Osteoblast (primary cell): Measurements from ENCODE around the gene ZBTB7C. TPM values are rescaled to one million over a fixed set of nuclear protein-coding genes. Genes with fewer than 3 reads are reported as not detected.

Source experiments
- DNase-seq: peaks from one replicate; pipeline ENCODE4 v3.0.0; 2011; ENCODE audit warnings: low spot score, mixed read lengths; ENCODE audit not compliant: insufficient read length; ENCODE audit errors: missing footprints
- H2AFZ ChIP-seq: 2 replicates; pipeline ENCODE4 v1.6.0; 2011; ENCODE audit warnings: mild to moderate bottlenecking, low read length
- H3K27ac ChIP-seq: 2 replicates; pipeline ENCODE4 v1.5.1; 2011; ENCODE audit warnings: mild to moderate bottlenecking, low read depth, low read length, moderate library complexity
- H3K27me3 ChIP-seq: 2 replicates; pipeline ENCODE4 v1.6.0; 2012; ENCODE audit warnings: mild to moderate bottlenecking, control low read depth, inconsistent platforms, low read length, moderate library complexity; ENCODE audit not compliant: insufficient read depth
- H3K36me3 ChIP-seq: 2 replicates; pipeline ENCODE4 v1.5.1; 2011; ENCODE audit warnings: mild to moderate bottlenecking, low read length, control low read depth, moderate library complexity; ENCODE audit not compliant: insufficient read depth
- H3K4me1 ChIP-seq: 2 replicates; pipeline ENCODE4 v1.5.1; 2011; ENCODE audit warnings: mild to moderate bottlenecking, low read length, control low read depth, moderate library complexity; ENCODE audit not compliant: insufficient read depth
- H3K4me2 ChIP-seq: 2 replicates; pipeline ENCODE4 v1.6.0; 2011; ENCODE audit warnings: mild to moderate bottlenecking, low read length; ENCODE audit not compliant: insufficient read depth
- H3K4me3 ChIP-seq: fragments of 200-600 bp; sonication (generic); 3 replicates; pipeline ENCODE4 v1.5.1; 2012; ENCODE audit warnings: mild to moderate bottlenecking, low read length, inconsistent platforms; ENCODE audit not compliant: insufficient read depth
- H3K79me2 ChIP-seq: 2 replicates; pipeline ENCODE4 v1.6.0; 2012; ENCODE audit warnings: mild to moderate bottlenecking, low read length, control low read depth, inconsistent platforms; ENCODE audit not compliant: insufficient read depth
- H3K9me3 ChIP-seq: 2 replicates; pipeline ENCODE4 v1.5.1; 2011; ENCODE audit warnings: low read depth, low read length, control low read depth
- H4K20me1 ChIP-seq: 2 replicates; pipeline ENCODE4 v1.6.0; 2012; ENCODE audit warnings: mild to moderate bottlenecking, low read length, control low read depth; ENCODE audit not compliant: insufficient read depth
- total RNA-seq: library from RNA; depleted of rRNA; stranded (reverse); fragments of >200 nt; gene quantifications from 2 replicates; pipeline ENCODE4 v1.2.3, GENCODE V29; 2012
- TF ChIP-seq, protein P1 (sequence below): IDR thresholded peaks from 2 replicates; pipeline ENCODE4 v1.5.1; 2011; ENCODE audit warnings: mild to moderate bottlenecking, low read depth, low read length, moderate library complexity; ENCODE audit errors: extremely low read depth

Gene ZBTB7C
- total RNA-seq, 1 donor, result 0.36 TPM

DNA sequence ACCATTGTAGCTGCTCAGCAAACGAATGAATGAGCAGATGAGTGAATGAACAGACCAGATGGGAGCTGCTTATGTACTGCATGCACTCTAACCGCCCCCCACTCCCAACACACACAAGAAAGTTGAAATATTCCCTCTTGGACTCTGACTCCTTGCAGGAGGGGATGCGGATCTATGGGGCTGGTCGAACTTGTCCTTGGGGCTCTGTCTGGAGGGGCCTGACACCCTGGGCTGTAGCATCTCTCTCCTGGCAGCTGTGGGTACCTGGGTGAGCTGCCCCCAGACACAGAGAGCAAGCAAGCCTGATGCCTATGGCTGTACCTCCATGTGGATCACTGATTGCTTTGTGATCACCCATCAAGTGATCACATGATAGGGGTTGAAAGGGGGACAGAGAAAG, 286.4 kb downstream of the ZBTB7C start:
- Histone ChIP-seq H2AFZ (no peak overlapping the region), H4K20me1 (no peaks in the 10 kb centered on the region), H3K27me3 (peaks cover 6% of the 10 kb centered on the region), H3K36me3 (no peaks in the 10 kb centered on the region), H3K9me3 (no peaks in the 10 kb centered on the region), H3K4me2 (no peak overlapping the region), H3K79me2 (no peaks in the 10 kb centered on the region), H3K4me1 (no peaks in the 10 kb centered on the region), H3K27ac (no peak overlapping the region), H3K4me3 (no peak overlapping the region)
- DNase-seq, result no peak
- TF ChIP-seq, protein P1, sequence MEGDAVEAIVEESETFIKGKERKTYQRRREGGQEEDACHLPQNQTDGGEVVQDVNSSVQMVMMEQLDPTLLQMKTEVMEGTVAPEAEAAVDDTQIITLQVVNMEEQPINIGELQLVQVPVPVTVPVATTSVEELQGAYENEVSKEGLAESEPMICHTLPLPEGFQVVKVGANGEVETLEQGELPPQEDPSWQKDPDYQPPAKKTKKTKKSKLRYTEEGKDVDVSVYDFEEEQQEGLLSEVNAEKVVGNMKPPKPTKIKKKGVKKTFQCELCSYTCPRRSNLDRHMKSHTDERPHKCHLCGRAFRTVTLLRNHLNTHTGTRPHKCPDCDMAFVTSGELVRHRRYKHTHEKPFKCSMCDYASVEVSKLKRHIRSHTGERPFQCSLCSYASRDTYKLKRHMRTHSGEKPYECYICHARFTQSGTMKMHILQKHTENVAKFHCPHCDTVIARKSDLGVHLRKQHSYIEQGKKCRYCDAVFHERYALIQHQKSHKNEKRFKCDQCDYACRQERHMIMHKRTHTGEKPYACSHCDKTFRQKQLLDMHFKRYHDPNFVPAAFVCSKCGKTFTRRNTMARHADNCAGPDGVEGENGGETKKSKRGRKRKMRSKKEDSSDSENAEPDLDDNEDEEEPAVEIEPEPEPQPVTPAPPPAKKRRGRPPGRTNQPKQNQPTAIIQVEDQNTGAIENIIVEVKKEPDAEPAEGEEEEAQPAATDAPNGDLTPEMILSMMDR, result no peak

DNA sequence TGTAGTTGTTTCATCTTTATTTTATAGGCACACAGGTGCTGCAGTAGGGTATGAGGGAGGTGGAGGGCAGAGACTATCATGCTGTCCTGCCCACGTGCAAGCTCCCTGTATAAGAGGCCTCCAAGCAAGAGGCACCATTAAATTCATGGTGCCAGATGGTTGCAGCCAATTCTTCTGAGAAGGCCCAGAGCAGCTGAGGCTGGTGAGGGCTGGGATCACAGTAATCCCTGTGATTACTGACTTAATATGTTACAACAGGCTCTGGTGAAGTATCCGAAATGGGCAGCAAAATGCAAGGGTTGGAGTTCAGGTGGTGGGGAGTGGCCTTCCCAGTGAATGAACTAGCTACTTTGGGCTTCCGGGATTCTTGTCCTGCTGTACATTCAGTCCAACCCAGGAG, 286.8 kb downstream of the ZBTB7C start:
- H3K27ac ChIP-seq, result no peak overlapping the region
- H3K4me2 ChIP-seq, result no peak overlapping the region
- H4K20me1 ChIP-seq, result no peaks in the 10 kb centered on the region
- DNase-seq, result no peak
- TF ChIP-seq, protein P1, result no peak
- no peaks in the 10 kb centered on the region for H3K4me1 ChIP-seq
- no peaks in the 10 kb centered on the region for H3K79me2 ChIP-seq
- H3K4me3 ChIP-seq, result no peak overlapping the region
- H3K36me3 ChIP-seq, result no peaks in the 10 kb centered on the region
- H3K9me3 ChIP-seq, result no peaks in the 10 kb centered on the region
- no peak overlapping the region for H2AFZ ChIP-seq
- peaks cover 6% of the 10 kb centered on the region for H3K27me3 ChIP-seq

DNA sequence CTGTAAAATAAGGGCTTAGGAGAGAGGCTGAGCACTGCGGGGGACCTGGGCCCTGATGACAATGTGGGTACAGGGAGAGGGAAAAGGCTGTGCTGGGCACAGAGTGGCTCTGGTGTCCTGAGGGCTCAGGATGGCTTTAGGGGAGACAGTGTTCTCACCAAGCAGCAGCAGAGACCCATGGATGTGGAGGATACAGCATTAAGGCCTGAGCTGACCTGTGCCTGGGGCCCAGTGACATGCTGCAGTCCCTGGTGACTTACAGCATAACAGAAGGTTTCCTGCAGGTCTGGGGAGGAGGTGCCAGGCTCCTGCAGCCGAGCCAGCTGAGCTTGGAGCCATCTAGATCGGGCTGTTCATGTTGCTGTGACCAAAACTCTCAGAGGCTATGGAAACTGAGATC, 287.4 kb downstream of the ZBTB7C start:
- H3K4me2 ChIP-seq, result no peak overlapping the region
- peaks cover 6% of the 10 kb centered on the region for H3K27me3 ChIP-seq
- H3K4me1 ChIP-seq, result no peaks in the 10 kb centered on the region
- H4K20me1 ChIP-seq, result no peaks in the 10 kb centered on the region
- H3K36me3 ChIP-seq, result no peaks in the 10 kb centered on the region
- TF ChIP-seq, protein P1, result no peak
- no peak overlapping the region for H3K4me3 ChIP-seq
- H3K9me3 ChIP-seq, result no peaks in the 10 kb centered on the region
- no peaks in the 10 kb centered on the region for H3K79me2 ChIP-seq
- no peak for DNase-seq
- H3K27ac ChIP-seq, result no peak overlapping the region
- no peak overlapping the region for H2AFZ ChIP-seq

DNA sequence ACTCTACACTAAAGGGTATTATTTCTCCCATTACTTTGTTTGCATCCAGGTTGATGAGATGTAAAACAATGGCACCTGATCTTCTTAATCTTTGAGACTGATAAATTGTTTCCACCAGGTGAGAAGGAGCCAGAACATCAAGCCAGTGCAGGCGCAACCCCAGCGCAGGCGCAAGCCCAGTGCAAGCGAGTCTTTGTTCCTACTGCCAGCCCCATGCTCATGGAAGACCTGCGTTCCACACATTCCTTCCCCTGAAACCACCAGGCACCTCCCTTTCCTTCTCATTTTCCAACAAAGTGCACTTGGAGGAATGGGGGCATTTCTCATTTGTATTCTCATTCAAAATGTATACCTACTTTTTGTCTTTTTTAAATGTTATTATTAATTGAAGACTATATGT, 290.0 kb downstream of the ZBTB7C start:
- Histone ChIP-seq H3K4me2 (no peak overlapping the region), H3K27ac (no peak overlapping the region), H3K36me3 (no peaks in the 10 kb centered on the region), H3K4me1 (no peaks in the 10 kb centered on the region), H4K20me1 (no peaks in the 10 kb centered on the region), H2AFZ (no peak overlapping the region), H3K27me3 (peaks cover under 1% of the 10 kb centered on the region), H3K79me2 (no peaks in the 10 kb centered on the region), H3K4me3 (no peak overlapping the region), H3K9me3 (no peaks in the 10 kb centered on the region)
- TF ChIP-seq, protein P1, result no peak
- no peak for DNase-seq
